HCT116 (cell line): Measurements from ENCODE around the gene CAMK2N1.

Experiments
- CBX3 ChIP-seq: IDR thresholded peaks from 2 replicates; pipeline ENCODE4 v1.6.1; 2012; ENCODE audit warnings: low read depth
- ELF1 ChIP-seq: IDR thresholded peaks from 2 replicates; pipeline ENCODE4 v1.6.1; 2012; ENCODE audit warnings: low read depth, borderline replicate concordance
- FOSL1 ChIP-seq: IDR thresholded peaks from 2 replicates; pipeline ENCODE4 v1.6.1; 2012; ENCODE audit warnings: low read depth
- JUND ChIP-seq: IDR thresholded peaks from 2 replicates; pipeline ENCODE4 v1.6.1; 2012
- TCF7L2 ChIP-seq: IDR thresholded peaks from 2 replicates; pipeline ENCODE4 v1.7.0; 2011; ENCODE audit warnings: borderline replicate concordance, inconsistent platforms; ENCODE audit not compliant: insufficient read depth, insufficient read length; ENCODE audit errors: extremely low read depth
- TF ChIP-seq, protein P1 (sequence below), 3 experiments: fragments of 200-600 bp in 1 of 3; sonication (generic) in 1 of 3; IDR thresholded peaks in 2 of 3; conservative IDR thresholded peaks in 1 of 3; 2 replicates each; pipeline ENCODE4 v1.5.1; 2012 to 2017; ENCODE audit warnings: low read depth in 2 of 3, low read length in 2 of 3, antibody characterized with exemption in 1 of 3, borderline replicate concordance in 1 of 3, control low read depth in 1 of 3, mild to moderate bottlenecking in 1 of 3, mixed read lengths in 1 of 3, mixed run types in 1 of 3, moderate library complexity in 1 of 3; ENCODE audit not compliant: insufficient read depth in 1 of 3
- TF ChIP-seq, protein P2 (sequence below): IDR thresholded peaks from 2 replicates; pipeline ENCODE4 v1.6.1; 2012

DNA sequence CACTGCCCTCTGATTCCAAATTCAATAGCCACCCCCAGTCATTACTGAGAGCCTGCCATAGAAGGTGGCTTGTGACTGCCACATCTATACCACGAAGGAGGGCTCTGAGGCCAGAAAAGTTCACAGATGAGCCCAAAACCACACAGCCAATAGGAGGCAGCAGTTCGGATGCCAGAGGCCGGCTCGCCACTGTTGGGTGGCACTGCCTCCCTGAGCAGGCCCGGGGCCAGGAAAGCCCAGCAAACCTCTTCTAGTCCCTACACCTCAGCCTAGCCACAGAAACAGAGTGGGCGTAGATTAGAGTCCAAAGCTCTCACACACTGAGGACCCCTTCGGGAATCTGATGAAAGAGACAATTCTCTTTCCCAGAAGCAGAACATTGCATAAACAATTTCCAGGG is 5.9 kb upstream of the CAMK2N1 start:
- TF ChIP-seq CBX3 (no peak), JUND (no peak), FOSL1 (no peak), TCF7L2 (no peak), ELF1 (no peak)
- TF ChIP-seq, protein P1, sequence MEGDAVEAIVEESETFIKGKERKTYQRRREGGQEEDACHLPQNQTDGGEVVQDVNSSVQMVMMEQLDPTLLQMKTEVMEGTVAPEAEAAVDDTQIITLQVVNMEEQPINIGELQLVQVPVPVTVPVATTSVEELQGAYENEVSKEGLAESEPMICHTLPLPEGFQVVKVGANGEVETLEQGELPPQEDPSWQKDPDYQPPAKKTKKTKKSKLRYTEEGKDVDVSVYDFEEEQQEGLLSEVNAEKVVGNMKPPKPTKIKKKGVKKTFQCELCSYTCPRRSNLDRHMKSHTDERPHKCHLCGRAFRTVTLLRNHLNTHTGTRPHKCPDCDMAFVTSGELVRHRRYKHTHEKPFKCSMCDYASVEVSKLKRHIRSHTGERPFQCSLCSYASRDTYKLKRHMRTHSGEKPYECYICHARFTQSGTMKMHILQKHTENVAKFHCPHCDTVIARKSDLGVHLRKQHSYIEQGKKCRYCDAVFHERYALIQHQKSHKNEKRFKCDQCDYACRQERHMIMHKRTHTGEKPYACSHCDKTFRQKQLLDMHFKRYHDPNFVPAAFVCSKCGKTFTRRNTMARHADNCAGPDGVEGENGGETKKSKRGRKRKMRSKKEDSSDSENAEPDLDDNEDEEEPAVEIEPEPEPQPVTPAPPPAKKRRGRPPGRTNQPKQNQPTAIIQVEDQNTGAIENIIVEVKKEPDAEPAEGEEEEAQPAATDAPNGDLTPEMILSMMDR (IDR thresholded peaks at IDR 0.05 in 2 of 3, conservative IDR thresholded peaks at IDR 0.05 in 1 of 3; ENCODE audit: borderline replicate concordance in 1 of 3, insufficient read depth in 1 of 3, low read depth in 2 of 3, low read length in 2 of 3) = no peak
- TF ChIP-seq, protein P2, sequence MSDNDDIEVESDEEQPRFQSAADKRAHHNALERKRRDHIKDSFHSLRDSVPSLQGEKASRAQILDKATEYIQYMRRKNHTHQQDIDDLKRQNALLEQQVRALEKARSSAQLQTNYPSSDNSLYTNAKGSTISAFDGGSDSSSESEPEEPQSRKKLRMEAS = no peak
